ENCODE results near the gene NRROS. TPM values are rescaled to one million over a fixed set of nuclear protein-coding genes. Genes with fewer than 3 reads are reported as not detected.
A peak's percentile ranks its signal among the peaks of the same experiment; 100 is the strongest.
"Not testable (repeated sequence)": the region's sequence is repeated elsewhere in the genome, so short reads cannot be mapped to it uniquely, and the experiment has no call there.

NRROS gene
- total RNA-seq, 1 experiment from 2014 or later = not detected

GRCh38 chr3:196634829-196635228 lies 4.7 kb upstream of the NRROS start:
- peaks cover 4% of the 10 kb centered on the region; the same call in 1 of the 2 replicates for H3K4me1 ChIP-seq
- no peak overlapping the region for H3K27ac ChIP-seq
- no peak overlapping the region for H3K4me3 ChIP-seq
- H3K27me3 ChIP-seq = peaks cover 10% of the 10 kb centered on the region; the same call in 1 of the 2 replicates
- H3K36me3 ChIP-seq = no peaks in the 10 kb centered on the region
- no peaks in the 10 kb centered on the region for H3K9me3 ChIP-seq (replicated peaks)
- DNase-seq = no peak

- Histone ChIP-seq H3K4me3 (no peak overlapping the region), H3K4me1 (peaks cover 4% of the 10 kb centered on the region; the same call in 1 of the 2 replicates), H3K27ac (no peak overlapping the region)
These were observed 2.8 kb upstream of the NRROS start for GRCh38 chr3:196636369-196637349.

GRCh38 chr3:196637941-196638340 lies 1.6 kb upstream of the NRROS start:
- H3K4me1 ChIP-seq; H3K9me3 ChIP-seq (replicated peaks); DNase-seq; H3K36me3 ChIP-seq; H3K27ac ChIP-seq; H3K4me3 ChIP-seq: not testable (repeated sequence)
- peaks cover 16% of the 10 kb centered on the region; the same call in 1 of the 2 replicates for H3K27me3 ChIP-seq

More at GRCh38 chr3:196636369-196637349, 2.8 kb upstream of the NRROS start:
- H3K9me3 ChIP-seq (replicated peaks) = no peaks in the 10 kb centered on the region
- H3K36me3 ChIP-seq = no peaks in the 10 kb centered on the region
- peaks cover 16% of the 10 kb centered on the region; the same call in 1 of the 2 replicates for H3K27me3 ChIP-seq
- DNase-seq = no peak

- no peak overlapping the region for H3K27ac ChIP-seq
- H3K4me3 ChIP-seq = no peak overlapping the region
- H3K27me3 ChIP-seq = peaks cover 16% of the 10 kb centered on the region; the same call in 1 of the 2 replicates
These were observed 522 bp upstream of the NRROS start for GRCh38 chr3:196638861-196639482.

GRCh38 chr3:196640297-196641018 lies 964 bp downstream of the NRROS start:
- Histone ChIP-seq H3K9me3 (replicated peaks) (no peaks in the 10 kb centered on the region), H3K27ac (no peak overlapping the region), H3K4me3 (no peak overlapping the region), H3K36me3 (no peaks in the 10 kb centered on the region), H3K4me1 (no peaks in the 10 kb centered on the region), H3K27me3 (peaks cover 16% of the 10 kb centered on the region; the same call in 1 of the 2 replicates)
- DNase-seq = no peak

More at GRCh38 chr3:196638861-196639482, 522 bp upstream of the NRROS start:
- no peaks in the 10 kb centered on the region for H3K9me3 ChIP-seq (replicated peaks)
- H3K4me1 ChIP-seq = no peaks in the 10 kb centered on the region
- DNase-seq = no peak
- H3K36me3 ChIP-seq = no peaks in the 10 kb centered on the region

GRCh38 chr3:196641333-196642054 lies 2.0 kb downstream of the NRROS start:
- H3K4me1 ChIP-seq = no peaks in the 10 kb centered on the region
- no peak for DNase-seq
- no peaks in the 10 kb centered on the region for H3K36me3 ChIP-seq
- peaks cover 16% of the 10 kb centered on the region; the same call in 1 of the 2 replicates for H3K27me3 ChIP-seq
- no peaks in the 10 kb centered on the region for H3K9me3 ChIP-seq (replicated peaks)
- H3K4me3 ChIP-seq = no peak overlapping the region
- H3K27ac ChIP-seq = no peak overlapping the region

- Histone ChIP-seq H3K27me3 (peaks cover 15% of the 10 kb centered on the region; the same call in 1 of the 2 replicates), H3K27ac (no peak overlapping the region), H3K4me1 (no peaks in the 10 kb centered on the region), H3K4me3 (no peak overlapping the region), H3K36me3 (no peaks in the 10 kb centered on the region), H3K9me3 (replicated peaks) (no peaks in the 10 kb centered on the region)
- no peak for DNase-seq
These were observed 2.9 kb downstream of the NRROS start for GRCh38 chr3:196642434-196642833.

GRCh38 chr3:196643201-196643749 lies 3.8 kb downstream of the NRROS start:
- no peak overlapping the region for H3K27ac ChIP-seq
- H3K27me3 ChIP-seq = peaks cover 11% of the 10 kb centered on the region; the same call in 1 of the 2 replicates
- no peak overlapping the region for H3K4me3 ChIP-seq
- no peaks in the 10 kb centered on the region for H3K36me3 ChIP-seq
- no peaks in the 10 kb centered on the region for H3K4me1 ChIP-seq
- no peak for DNase-seq
- no peaks in the 10 kb centered on the region for H3K9me3 ChIP-seq (replicated peaks)

GRCh38 chr3:196643761-196644160 lies 4.3 kb downstream of the NRROS start:
- Histone ChIP-seq H3K36me3 (no peaks in the 10 kb centered on the region), H3K9me3 (replicated peaks) (no peaks in the 10 kb centered on the region), H3K4me1 (no peaks in the 10 kb centered on the region), H3K4me3 (no peak overlapping the region), H3K27me3 (peaks cover 8% of the 10 kb centered on the region; the same call in 1 of the 2 replicates), H3K27ac (no peak overlapping the region)
- no peak for DNase-seq

GRCh38 chr3:196645096-196645495 lies 5.6 kb downstream of the NRROS start:
- no peak overlapping the region for H3K4me3 ChIP-seq
- no peaks in the 10 kb centered on the region for H3K9me3 ChIP-seq (replicated peaks)
- DNase-seq = no peak
- peaks cover 3% of the 10 kb centered on the region; the same call in 1 of the 2 replicates for H3K27me3 ChIP-seq
- H3K4me1 ChIP-seq = no peaks in the 10 kb centered on the region
- H3K36me3 ChIP-seq = no peaks in the 10 kb centered on the region
- H3K27ac ChIP-seq = no peak overlapping the region

GRCh38 chr3:196645897-196646665 lies 6.6 kb downstream of the NRROS start:
- Histone ChIP-seq H3K27me3 (no peaks in the 10 kb centered on the region), H3K36me3 (no peaks in the 10 kb centered on the region), H3K27ac (no peak overlapping the region), H3K4me1 (peaks cover 5% of the 10 kb centered on the region), H3K4me3 (no peak overlapping the region), H3K9me3 (replicated peaks) (no peaks in the 10 kb centered on the region)
- no peak for DNase-seq

- no peak for DNase-seq
- Histone ChIP-seq H3K9me3 (replicated peaks) (no peaks in the 10 kb centered on the region), H3K36me3 (no peaks in the 10 kb centered on the region), H3K4me3 (no peak overlapping the region), H3K4me1 (peaks cover 8% of the 10 kb centered on the region), H3K27me3 (no peaks in the 10 kb centered on the region), H3K27ac (no peak overlapping the region)
These were observed 7.2 kb downstream of the NRROS start for GRCh38 chr3:196646666-196647216.

- Histone ChIP-seq H3K4me1 (peaks cover 8% of the 10 kb centered on the region), H3K36me3 (no peaks in the 10 kb centered on the region), H3K4me3 (no peak overlapping the region), H3K27ac (no peak overlapping the region), H3K27me3 (no peaks in the 10 kb centered on the region), H3K9me3 (replicated peaks) (no peaks in the 10 kb centered on the region)
- DNase-seq = peak; percentile 70 to 78
These were observed 11.3 kb downstream of the NRROS start for GRCh38 chr3:196650740-196651311.

All from SJCRH30 (cell line).